Ovary (tissue), 3 donors: ENCODE data around the gene RPL10A.

Experiments used
- CTCF ChIP-seq, 3 donors: fragments of 450-650 bp in 2 of 3; fragments of 200-600 bp in 1 of 3; IDR thresholded peaks; one replicate each; pipeline versions ENCODE4 v1.5.1 to v1.8.0; 2016 to 2022; ENCODE audit warnings: antibody characterized with exemption in 3 of 3, mild to moderate bottlenecking in 1 of 3
- EP300 ChIP-seq: sonication (generic); formaldehyde crosslinking; IDR thresholded peaks from one replicate; pipeline ENCODE4 v1.6.1; 2017; ENCODE audit warnings: antibody characterized with exemption
- donor health status: DM: no; HTN: no; CAD: no.

DNA sequence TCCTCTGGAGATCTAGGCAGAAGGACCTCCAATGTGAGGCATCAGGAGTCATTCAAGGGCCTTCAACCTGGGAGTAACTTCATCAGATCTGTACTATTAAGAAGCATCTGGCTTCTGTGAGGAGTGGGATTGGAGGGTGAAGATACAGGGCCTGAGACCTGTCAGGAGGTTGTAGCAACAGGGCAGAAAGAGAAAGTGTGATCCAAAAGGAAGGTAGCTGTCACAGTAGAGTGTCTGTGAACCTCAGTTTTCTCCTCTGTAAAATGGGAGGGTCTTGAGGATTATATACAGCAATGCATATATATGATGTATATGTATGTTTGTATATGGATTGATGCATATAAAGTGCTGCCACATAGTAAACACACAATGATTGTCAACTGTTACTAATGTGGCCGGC is 2.6 kb upstream of the RPL10A start:
- no peak for TF ChIP-seq CTCF (IDR thresholded peaks at IDR 0.05)
- TF ChIP-seq EP300 = no peak
